Measurements from ENCODE around the gene TMTC2.

Gene TMTC2

DNA sequence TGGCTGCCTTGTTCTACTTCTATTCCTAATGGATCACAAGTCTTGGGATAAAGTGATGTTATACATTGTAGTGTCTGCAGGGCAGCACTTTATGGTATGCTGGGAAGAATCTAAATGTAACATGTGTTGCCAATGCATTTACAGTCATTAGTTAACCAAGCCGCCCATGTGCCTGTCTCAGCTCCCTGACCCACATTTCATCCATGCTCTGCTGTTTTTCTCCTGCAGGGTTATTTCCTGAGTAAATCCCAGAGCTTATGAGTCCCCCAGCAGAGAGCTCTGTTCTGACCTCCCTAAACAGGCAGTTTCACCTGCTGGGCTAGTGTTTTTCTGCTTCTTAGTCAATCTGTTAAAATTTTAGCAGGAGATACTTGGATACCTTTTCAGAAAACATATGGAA is 4.4 kb upstream of the TMTC2 start:
- no peak for DNase-seq (ENCODE audit: low read depth in 1 of 2, low spot score in 1 of 2)

DNA sequence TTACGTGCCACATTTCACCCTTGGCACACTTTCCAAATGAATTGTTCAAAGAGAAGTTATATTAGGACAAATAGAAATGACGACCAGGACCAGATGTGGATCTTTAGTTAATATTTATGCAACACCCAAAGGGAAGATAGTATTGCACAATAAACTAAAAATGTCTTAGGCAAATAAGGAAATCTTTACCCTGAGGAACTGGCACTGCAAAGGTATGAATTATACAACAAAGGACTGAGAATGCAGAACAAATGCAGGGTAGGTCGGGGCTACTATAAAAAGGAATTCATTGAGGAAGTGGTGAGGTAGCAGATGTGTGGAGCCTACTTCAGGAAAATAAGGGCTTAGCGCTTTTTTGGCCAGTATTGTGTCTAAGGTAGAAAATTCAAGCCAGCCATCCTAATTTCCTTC is 3.9 kb upstream of the TMTC2 start:
- DNase-seq (ENCODE audit: low read depth in 1 of 2, low spot score in 1 of 2): no peak

DNA sequence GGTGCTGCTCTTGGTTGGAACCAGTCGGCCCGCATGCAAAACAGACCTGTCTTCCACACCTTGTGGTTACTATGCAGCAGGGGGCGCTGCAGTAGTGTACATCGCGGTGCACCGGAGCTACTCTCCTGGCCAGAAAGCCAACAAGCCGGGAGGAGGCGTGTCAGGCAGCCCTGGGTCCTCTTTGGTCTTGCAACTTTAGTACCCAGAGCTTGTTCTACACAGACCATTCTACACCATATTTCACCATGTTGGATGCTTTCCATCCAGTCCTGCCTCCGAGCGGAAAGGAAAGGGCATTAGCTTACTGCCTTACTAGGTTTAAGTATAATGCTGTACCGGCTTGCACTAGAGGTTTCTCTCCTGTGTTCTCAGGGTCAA is 927 bp upstream of the TMTC2 start:
- DNase-seq (ENCODE audit: low read depth in 1 of 2, low spot score in 1 of 2): peak; percentile 79 to 85

DNA sequence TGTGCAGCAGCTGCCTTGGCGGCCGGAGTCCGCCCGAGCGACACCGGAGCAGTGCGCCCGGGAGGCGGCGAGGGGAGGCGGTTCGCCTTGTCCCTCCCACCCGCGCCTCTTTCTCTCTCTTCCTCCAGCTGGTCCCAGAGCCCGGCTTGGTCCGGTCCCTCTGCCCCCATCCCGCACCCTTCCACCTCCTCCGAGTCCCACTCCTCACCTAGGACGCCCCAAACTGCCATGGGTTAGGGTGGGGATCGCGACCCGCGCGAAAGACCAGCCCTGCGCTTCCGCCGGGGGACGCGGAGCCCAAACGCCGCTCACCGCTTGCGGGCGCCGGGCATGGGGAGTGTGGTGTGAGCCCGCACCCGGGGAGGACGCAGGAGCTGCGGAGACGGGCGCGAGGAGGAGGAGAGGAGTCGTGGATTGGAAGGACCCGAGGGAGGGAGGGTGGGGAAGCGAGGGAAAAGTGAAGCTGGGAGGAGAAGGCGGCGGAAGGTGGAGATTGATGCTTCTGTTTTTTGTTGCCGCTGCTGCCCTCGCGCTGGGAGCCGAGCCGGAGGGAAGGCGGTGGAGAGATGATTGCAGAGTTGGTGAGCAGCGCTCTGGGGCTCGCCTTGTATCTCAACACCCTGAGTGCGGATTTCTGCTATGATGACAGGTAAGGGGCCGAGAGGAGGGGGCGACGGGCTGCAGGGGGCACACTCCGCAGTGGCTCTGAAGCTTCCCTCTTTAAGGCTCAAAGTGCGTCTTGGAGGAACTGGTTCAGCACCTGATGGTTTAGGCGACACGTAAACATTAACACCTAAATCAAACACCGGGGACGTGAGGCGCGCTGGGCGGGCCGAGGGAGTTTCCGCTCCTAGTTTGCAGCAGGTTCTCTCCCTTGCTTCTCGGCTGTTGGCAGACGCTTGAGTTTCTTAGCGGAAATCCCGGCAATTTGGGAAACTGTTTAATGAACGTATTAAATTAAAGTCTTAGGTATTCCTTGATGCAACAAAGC is 610 bp downstream of the TMTC2 start:
- peak; percentile 23 to 42 for DNase-seq (ENCODE audit: low read depth in 1 of 2, low spot score in 1 of 2)

DNA sequence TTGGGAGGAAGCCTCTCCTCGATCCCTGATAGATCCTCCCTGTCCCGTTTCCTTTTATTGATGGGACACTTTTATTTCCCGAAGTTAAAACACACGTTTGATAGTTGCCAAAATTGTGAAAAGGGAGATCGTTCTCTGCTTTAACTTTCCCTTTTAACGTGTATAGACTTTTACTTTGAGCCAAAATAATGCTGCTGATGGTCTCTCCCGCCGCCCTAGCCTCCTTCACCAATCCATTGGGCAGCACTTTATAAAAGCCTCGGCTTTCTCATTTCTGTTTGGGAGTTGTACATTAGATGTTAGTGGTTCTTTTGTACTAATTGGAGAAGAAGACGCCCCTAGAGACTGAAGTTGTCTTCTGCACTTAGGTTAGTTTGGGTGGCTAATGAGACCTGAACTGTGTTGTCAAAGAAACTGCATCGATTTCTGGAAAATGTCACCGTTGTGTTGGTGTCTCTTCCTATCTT is 1.4 kb downstream of the TMTC2 start:
- no peak for DNase-seq (ENCODE audit: low read depth in 1 of 2, low spot score in 1 of 2)

DNA sequence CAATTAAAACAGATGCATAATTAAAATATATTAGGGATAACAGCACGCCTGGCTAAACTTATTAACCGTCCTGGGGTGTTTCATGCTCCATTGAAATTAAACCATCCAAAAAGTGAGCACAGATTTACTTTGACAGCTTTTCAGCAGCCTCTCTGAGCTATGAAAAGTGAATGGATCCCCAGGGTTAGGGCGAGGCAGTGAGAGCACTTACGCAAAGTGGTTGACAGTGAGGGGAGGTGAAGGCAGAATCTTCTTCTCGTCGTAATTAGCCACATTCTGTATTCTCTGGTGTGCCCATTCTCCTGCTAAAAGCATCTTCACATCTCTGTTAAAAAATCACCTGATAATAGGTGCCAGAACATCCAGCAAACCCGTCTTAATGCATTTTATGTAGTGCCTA is 1.9 kb downstream of the TMTC2 start:
- DNase-seq (ENCODE audit: low read depth in 1 of 2, low spot score in 1 of 2): no peak

DNA sequence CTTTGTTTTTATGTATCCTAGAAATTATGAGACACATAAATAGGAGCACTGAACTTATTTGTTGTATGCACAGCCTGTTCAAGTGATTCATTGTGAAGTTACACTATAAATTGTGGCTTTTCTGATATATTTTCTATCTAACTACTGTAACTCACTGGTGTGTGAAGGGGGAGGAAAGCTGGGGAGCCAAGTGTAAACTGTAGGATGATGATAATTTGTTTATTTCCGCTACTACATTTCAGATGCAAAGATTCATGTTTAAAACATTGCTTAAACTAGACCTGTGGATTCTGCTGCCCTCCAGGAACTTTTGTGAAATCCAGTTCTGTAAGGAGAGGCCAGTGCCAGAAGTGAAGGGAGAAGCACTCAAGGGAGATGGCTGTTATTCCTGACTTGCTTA is 3.3 kb downstream of the TMTC2 start:
- no peak for DNase-seq (ENCODE audit: low read depth in 1 of 2, low spot score in 1 of 2)

DNA sequence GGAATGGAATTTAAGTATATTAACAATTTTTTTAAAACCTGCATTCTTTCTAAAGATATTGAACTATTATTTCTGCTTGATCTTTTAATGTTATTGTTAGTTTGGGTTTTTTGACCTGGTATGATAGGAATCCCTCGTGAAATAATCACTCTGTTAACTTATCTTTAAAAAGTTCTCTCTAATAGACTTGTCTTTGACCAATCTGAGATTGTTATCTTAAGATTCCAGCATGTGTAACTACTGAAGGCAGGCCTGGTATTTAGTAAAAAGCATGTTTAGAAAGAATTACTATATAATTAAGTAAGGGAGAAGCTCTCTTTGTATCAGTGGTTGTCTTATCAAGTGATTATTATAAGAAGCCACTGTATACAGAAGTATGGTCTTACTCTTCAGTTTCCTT is 4.8 kb downstream of the TMTC2 start:
- no peak for DNase-seq (ENCODE audit: low read depth in 1 of 2, low spot score in 1 of 2)

DNA sequence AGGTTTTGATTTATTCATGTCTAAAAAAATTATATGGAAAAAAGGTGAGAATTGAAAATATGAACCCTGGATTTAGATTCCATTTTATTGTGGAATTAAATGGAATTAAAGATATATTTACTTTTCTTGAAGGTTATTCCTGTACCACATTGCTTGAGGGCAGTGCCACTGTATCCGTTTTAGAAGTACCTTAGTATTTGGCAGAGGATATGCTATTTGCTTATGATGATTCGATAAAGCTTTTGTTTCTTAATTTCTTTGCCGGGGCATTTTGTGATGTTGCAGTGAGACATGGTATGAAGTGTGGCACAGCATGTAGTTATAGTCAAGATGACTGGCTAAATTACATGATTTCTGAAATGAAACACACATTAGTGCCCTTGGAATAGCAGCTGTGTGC is 7.6 kb downstream of the TMTC2 start:
- no peak for DNase-seq (ENCODE audit: low read depth in 1 of 2, low spot score in 1 of 2)

DNA sequence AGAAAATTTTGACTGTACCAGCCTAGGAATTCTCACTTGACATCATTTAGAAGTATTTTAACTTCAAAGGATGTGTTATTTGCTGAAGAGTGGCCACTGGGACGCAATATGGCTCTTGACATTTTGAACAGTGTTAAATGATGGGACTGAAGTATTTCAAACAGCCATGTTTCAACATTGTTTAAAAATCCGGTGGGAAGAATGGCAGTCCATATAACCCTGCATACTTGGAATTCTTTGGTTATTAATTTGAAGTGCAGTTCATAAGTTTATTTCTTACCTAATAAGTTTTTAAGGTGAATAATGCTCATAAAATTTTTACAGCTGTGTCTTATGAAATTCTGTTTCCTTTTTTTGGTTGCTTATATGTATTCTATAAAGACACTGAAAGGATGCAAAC is 8.3 kb downstream of the TMTC2 start:
- DNase-seq (ENCODE audit: low read depth in 1 of 2, low spot score in 1 of 2): no peak

DNA sequence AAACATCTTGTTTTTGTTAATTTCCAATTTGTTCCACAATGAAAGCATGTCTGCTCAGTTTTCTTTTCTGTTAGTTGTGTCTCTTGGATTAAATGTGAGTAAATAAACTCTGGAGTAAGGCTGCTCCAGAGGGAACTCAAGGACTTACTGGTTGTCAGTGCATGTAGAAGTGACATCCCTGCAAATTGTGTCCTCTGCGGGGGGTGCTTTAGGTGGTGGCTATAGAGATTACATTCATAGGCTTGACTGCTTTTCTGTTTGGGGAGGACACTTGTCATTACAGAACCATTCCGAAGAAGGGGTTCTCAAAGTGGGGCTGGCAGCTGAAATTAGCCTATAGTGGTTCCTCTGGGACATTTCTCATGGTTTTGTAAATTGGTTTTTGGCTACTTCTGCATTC is 8.8 kb downstream of the TMTC2 start:
- DNase-seq (ENCODE audit: low read depth in 1 of 2, low spot score in 1 of 2): no peak

DNA sequence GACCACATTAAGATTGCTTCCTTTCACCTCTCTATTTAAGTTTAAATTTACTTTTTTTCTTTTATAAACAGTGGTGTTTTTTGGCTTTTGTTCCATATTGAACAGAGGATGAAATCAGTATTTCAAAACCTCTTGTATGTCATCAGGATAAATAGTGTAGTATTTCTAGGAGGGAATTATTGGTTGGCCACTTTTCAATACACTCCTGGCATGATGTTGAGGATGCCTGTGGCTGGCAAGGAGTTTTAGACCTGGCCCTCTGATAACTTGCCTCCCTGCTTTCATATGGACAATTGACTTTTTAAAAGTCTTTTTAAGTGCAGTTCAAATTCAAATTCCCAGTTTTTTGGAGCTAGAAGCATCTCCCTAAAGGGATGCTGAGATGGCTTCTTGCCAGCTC is 9.8 kb downstream of the TMTC2 start:
- no peak for DNase-seq (ENCODE audit: low read depth in 1 of 2, low spot score in 1 of 2)

DNA sequence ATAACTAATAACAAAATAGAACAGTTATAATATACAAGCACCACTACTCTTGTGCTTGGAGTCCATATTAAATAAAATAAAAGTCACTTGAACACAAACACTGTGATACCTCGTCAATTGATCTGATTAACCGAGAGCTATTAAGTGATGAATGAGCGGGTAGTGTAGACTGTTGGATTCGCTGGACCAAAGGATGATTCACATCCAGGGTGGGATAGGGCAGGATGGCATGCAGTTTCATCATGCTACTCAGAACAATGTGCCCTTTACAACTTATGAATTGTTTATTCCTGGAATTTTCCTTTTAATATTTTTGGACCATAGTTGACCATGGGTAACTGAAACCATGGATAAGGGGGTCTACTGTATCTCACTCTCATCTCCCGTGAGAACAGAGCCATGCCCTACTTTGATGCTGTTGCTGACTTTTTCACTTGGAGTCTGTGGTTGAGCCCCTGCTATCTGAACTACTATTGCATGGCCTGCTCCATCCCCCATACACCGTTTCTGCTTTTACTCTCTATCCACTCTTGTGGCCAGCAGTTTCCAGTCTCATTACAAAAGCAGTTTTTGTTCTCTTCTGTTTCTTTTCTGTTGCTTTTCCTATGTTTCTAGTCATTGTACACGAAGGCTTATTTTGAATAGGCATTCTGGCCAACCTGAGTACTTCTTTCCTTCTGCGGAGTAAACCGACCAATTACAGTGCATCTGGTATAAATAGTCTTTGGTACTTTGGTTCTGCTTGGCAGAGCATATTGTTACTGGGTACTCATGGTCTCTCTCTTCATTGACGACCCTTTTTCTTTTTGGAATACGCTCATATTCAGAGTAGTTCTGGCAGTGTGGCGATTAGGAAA is 12.2 kb downstream of the TMTC2 start:
- DNase-seq (ENCODE audit: low read depth in 1 of 2, low spot score in 1 of 2): no peak

DNA sequence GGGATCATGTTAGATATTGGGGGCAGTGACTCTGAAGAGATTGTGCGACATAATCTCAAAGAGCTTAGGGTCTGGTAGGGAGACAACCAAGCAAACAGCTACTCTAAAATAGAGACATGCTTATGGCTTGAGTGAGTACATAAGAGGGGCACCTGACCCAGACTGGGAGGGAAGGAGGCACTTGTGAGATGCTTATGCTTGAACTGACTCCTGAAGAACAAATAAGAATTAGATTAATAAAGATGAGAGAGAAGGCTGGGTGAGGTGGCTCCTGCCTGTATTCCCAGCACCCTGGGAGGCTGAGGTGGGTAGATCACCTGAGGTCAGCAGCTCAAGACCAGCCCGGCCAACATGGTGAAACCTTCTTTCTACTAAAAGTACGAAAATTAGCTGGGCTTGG is 19.1 kb downstream of the TMTC2 start:
- DNase-seq (ENCODE audit: low read depth in 1 of 2, low spot score in 1 of 2): no peak

DNA sequence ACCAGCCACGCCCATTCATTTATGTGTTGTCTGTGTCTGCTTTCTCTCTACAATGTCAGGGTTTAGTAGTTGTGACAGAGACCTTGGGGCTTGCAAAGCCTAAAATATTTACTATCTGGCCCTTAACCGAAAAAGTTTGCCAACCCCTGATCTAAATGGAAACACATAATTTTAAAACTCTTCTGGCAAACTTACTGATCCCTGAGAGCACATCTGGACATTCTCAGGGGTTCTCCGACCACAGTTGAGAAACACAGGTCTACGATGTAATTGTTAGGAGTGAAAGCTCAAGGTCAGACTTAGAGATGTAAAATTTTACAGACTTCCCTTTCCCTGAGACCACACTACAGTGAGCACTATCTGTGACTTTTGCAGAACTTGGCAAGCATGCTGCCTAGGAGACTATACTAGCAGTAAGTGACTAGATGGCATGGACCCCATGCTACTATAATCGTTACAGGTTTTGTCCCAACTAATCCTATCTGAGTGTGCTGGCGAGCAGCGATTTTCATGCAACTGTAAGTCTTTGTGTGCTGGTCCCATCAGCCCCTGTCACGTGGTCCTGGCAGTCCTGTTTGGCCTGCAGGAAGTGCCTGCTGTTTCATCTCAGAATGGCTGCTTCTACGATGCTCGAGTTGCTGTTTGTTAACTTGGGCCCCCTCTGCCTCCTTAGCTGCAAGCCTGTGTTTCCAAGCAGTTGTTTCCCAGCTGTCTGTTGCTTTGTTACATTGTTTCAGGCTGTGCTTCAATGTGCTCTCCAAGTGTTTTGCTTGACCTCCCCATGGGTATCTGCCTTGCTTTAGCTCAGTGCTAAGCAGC is 21.6 kb downstream of the TMTC2 start:
- DNase-seq (ENCODE audit: low read depth in 1 of 2, low spot score in 1 of 2): no peak

DNA sequence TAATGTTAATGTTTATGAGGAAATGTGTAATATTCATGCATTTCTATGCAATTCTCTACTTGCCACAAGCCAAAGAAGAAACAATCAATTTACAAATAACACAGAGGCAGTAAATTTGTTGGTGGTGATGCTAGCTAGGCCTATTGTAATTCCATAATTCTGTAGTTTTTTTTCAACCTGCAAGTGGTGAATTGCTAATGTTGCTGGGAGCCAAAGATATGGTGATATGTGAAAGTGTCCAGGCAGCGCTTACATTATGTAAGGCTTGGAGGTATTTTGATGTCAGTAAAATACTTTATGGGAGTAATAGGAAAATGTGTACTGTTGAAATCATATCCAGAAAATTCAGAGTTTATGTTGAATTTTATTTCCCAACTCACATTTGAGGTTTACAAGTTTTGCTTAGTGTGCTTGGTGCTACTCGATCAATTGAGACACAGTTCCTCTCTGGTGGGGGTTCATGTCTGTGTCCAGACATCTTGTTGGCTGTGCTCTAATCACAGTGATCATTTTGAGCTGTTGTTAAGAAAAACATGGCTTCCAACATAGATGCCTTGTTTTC is 23.2 kb downstream of the TMTC2 start:
- no peak for DNase-seq (ENCODE audit: low read depth in 1 of 2, low spot score in 1 of 2)

DNA sequence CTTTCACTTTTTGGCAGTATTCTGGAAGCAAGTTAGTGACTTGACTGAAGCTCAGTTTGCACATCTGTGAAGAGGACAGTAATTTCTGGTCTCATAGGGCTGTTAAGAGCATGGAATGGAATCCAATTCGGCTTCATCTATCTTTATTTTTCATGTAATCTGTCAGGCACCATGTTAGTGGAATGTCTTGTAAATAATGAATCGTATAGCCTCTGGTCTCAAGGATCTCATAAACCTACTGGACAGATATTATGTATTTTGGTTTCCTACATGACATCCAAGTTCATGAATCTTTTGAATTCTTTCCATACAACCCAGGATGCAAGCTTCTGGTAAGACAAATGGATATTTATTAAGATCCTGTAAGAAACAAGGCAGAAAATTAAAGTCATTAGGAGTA is 24.0 kb downstream of the TMTC2 start:
- no peak for DNase-seq (ENCODE audit: low read depth in 1 of 2, low spot score in 1 of 2)

DNA sequence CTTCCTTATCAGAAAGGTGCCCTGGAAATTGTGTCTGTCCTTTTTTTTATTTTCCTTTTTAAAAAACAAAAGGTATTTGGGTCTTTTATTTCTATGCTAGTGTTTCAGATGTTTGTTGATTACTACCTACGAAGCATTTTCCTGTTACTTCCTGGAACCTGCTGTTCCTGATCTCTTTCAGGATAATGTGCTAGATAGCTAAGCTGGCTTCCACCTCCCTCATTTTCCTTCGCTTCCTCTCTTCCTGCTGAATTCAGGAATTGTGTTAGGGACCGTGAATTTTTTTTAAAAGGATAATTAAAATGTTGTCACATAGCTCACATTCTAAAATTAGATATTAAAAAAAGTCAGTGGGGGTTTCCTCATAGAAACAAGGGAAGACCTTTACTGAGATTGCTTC is 27.7 kb downstream of the TMTC2 start:
- no peak for DNase-seq (ENCODE audit: low read depth in 1 of 2, low spot score in 1 of 2)

DNA sequence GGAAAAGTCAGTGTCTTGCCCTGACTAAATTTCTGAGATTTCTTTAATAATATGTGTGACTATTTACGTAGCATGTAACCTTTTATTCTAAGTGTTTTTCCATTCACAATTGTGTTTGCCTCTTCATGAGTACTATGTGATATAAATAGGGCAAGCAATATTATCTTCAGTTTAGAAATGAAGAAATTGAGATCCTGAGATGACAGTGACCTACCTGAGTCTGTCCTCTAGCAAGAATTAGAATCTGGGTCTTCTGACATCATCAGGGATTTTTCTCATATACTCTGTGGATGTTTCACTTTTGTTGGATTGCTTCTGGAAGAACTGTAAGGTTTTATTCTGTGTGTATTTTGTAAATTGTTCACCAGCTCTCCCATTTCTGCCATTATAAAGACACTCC is 35.0 kb downstream of the TMTC2 start:
- no peak for DNase-seq (ENCODE audit: low read depth in 1 of 2, low spot score in 1 of 2)

DNA sequence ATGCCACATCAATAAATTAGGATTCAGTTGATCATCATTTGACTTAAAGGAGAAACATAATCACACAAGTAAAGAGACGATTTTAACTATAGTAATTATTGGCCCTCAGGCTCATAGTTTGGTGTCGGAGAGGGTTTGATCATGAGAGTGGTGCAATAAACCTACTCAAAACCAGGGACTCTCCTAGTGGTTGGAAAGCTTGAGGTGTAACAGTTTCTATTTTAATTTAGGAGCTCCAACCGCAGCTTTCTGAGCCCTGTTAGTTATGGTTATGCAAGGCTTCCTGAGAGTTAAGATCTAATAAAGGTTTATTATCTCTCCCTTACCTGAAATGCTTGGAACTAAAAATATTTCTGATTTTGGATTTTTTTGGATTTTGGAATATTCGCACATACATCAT is 36.4 kb downstream of the TMTC2 start:
- no peak for DNase-seq (ENCODE audit: low read depth in 1 of 2, low spot score in 1 of 2)

DNA sequence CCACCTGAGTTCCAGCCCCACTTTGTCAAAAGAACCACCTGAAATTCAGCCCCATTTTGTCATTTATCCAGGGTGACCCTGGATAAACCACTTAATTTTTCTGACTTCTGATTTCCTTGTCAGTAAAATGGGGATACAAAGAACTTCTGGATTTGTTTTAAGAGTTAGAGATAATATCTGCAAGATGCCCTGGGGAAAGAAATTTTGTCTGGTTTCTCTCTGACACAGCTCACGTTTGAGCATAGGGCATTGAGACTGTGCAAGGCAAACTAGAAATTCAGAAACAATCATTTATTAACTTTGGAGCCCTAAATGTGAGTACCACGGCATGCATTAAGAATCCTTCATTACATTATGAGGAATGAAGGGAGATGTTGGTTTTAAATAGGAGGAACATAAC is 37.2 kb downstream of the TMTC2 start:
- DNase-seq (ENCODE audit: low read depth in 1 of 2, low spot score in 1 of 2): no peak
